SJCRH30 (cell line): Measurements from ENCODE around the gene TMEM92. TPM values are rescaled to one million over a fixed set of nuclear protein-coding genes. Genes with fewer than 3 reads are reported as not detected.

Experiments
- total RNA-seq: library from RNA; depleted of rRNA; stranded (reverse); fragments of >200 nt; shearing (Covaris generic); gene quantifications from 2 replicates; pipeline ENCODE4 v1.2.3, GENCODE V29; 2014; rRNA removed

TMEM92 gene
- total RNA-seq, 1 experiment from 2014 or later: not detected

Other genes with a start within 250 kb of the TMEM92 start
- 2.9 and 3.7 TPM in 2 replicates for gene ITGA3, start 218.4 kb upstream of the TMEM92 start, total RNA-seq
- 10.7 and 12.5 TPM in 2 replicates for gene PDK2, start 179.1 kb upstream of the TMEM92 start, total RNA-seq
- 2.4 and 3.1 TPM in 2 replicates for gene SAMD14, start 144.3 kb upstream of the TMEM92 start, total RNA-seq
- 32.1 TPM in 2 replicates for gene PPP1R9B, start 123.8 kb upstream of the TMEM92 start, total RNA-seq
- gene SGCA, start 108.5 kb upstream of the TMEM92 start, total RNA-seq: 43.2 and 43.4 TPM in 2 replicates
- 4.2 and 4.4 TPM in 2 replicates for gene COL1A1, start 72.8 kb upstream of the TMEM92 start, total RNA-seq
- gene XYLT2, start 71.7 kb downstream of the TMEM92 start, total RNA-seq: 17.9 and 18.5 TPM in 2 replicates
- 43.8 and 44.4 TPM in 2 replicates for gene MRPL27, start 98.7 kb downstream of the TMEM92 start, total RNA-seq
- gene EME1, start 98.8 kb downstream of the TMEM92 start, total RNA-seq: 18.4 and 20.8 TPM in 2 replicates
- gene LRRC59, start 123.1 kb downstream of the TMEM92 start, total RNA-seq: 89.4 and 89.5 TPM in 2 replicates
- gene ACSF2, start 151.8 kb downstream of the TMEM92 start, total RNA-seq: 6.3 and 6.7 TPM in 2 replicates
- gene CHAD, start 194.4 kb downstream of the TMEM92 start, total RNA-seq: not detected in 2 replicates
- gene RSAD1, start 204.4 kb downstream of the TMEM92 start, total RNA-seq: 14.8 and 17.3 TPM in 2 replicates
- gene MYCBPAP, start 234.0 kb downstream of the TMEM92 start, total RNA-seq: not detected in 2 replicates